Activated T-cell treated with anti-CD3 and anti-CD28 coated beads, Interleukin-2, amount 50 U/mL, for 48 hours (primary cell): ENCODE measurements around the gene P4HTM.

Experiments used
- DNase-seq, 2 experiments: peaks; one replicate each; pipeline ENCODE4 v3.0.0-alpha.2; 2020

Gene P4HTM

DNA sequence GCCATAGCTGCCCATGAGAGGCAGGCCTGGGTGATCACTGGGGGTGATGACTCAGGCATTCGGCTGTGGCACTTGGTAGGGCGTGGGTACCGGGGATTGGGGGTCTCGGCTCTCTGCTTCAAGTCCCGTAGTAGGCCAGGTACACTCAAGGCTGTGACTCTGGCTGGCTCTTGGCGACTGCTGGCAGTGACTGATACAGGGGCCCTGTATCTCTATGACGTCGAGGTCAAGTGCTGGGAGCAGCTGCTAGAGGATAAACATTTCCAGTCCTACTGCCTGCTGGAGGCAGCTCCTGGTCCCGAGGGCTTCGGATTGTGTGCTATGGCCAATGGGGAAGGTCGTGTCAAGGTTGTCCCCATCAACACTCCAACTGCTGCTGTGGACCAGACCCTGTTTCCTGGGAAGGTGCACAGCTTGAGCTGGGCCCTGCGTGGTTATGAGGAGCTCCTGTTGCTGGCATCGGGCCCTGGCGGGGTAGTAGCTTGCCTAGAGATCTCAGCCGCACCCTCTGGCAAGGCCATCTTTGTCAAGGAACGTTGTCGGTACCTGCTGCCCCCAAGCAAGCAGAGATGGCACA lies 22.5 kb downstream of the P4HTM start:
- DNase-seq = no peak

- DNase-seq = no peak
Observed at GRCh38 chr3:49013113-49013737, 23.2 kb downstream of the P4HTM start.

GRCh38 chr3:49013738-49014660 lies 24.0 kb downstream of the P4HTM start:
- DNase-seq = peak; percentile 71

DNA sequence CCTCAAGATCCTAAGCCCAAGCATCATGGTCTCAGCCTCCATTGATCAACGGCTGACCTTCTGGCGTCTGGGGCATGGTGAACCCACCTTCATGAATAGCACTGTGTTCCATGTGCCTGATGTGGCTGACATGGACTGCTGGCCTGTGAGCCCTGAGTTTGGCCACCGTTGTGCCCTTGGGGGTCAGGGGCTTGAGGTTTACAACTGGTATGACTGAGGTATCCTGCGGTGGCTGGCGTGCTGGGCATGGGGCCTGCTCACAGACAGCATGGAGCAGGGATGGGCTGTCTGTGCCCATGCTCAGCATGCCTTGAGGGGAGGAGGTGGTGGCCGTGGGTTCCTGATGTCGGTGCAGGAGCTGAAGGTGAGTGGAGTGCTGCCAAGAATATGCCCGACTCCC lies 25.0 kb downstream of the P4HTM start:
- no peak for DNase-seq

GRCh38 chr3:49015765-49016164 lies 25.7 kb downstream of the P4HTM start:
- no peak for DNase-seq

- no peak for DNase-seq
Observed at GRCh38 chr3:49016414-49017228, 26.6 kb downstream of the P4HTM start.

DNA sequence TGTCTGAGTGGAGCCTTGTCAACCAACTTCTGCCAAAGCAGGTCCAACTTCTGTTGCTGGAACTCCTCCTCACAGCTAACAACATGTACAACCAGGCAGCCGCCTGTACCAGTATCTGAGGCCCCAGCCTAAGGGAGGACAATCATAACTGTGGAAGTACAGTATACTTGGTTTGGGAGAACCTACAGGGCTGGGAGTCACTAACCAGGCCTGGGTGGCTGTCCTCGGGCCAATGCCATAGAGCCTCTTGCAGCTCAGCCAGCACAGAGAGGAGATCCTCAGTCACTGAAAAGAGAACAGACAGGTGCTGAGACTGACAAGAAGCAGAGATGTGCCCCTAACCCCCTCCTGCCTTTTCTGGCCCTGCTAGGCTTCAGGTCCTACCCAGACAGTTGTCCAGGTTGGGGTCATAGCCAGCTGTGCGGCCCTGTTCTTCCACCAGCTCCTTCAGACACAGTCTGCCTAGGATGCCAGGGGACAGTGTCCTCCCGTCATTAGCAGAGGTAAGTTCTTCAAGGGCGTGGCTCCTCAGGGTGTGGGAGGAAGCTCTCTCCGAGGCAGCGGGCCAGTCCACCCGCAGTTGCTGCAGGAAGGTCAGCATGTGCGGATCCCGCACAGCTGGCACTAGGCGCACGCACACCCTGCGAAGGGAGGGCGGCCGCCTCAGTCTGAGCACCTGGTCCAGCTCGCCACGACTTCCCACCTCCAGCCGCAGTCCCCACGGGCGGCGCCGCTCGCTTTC lies 27.4 kb downstream of the P4HTM start:
- peak in 1 of 2 experiments; percentile 44 for DNase-seq

DNA sequence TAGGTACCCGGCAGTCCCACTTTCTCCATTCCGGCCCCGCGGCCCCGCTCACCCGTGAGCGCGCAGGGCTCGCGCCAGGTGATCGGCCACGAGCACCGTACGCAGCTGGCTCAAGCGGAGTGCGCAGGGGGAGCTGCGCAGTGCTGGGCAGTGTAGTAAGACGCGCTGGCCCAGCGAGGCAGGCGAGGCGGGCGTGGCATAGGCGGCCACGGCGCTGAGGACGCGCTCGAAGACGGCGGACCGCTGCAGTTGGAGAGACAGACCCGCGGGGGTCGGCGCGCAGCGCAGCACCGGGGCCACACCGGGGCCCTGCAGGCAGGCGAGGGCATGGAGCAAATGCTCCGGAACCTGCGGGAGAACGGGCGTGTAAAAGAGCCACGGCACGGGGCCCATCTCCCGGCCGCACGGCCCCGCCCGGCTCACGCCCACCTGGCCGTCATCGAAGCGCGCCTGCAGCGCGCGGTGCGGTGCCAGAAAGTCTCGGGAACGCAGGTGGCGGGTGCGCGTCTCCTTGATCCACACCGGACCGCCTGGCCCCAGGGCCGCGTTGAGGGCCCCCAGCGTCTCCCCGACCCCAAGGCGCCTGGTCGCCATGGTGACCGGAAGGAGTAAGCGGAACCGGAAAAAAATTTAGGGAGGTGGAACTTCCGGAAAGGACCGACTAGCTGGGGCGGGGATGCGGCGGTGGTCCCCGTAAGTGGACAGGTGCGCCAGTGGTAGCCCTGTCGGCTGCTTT lies 28.1 kb downstream of the P4HTM start, which contains the start of gene DALRD3:
Gene DALRD3 (minus strand): TSS at position 610 of the 736 bp plus-strand sequence. CDS start 16 bp downstream, at position 594.
- DNase-seq = peak; percentile 76 to 79

- DNase-seq = no peak
Observed at GRCh38 chr3:49018707-49019006, 28.6 kb downstream of the P4HTM start.

DNA sequence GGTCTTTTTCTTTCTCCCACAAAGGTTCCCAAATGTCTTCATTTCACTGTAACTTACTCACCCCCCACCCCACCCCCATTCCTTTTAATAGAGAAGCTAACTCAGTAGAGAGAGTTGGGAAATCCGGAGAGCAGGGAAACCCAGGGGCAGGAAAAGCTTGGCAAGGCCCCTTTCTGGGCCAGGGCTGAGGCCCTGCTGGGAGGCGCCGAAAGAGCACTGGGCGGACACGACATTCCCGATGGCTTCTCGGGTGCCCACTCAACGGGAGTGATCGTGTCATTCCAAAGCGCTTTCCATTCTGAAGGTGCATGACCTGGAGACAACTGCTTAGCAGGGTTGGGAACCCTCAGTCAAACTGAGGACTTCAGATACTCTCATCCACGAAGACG lies 29.9 kb downstream of the P4HTM start:
- DNase-seq = no peak

DNA sequence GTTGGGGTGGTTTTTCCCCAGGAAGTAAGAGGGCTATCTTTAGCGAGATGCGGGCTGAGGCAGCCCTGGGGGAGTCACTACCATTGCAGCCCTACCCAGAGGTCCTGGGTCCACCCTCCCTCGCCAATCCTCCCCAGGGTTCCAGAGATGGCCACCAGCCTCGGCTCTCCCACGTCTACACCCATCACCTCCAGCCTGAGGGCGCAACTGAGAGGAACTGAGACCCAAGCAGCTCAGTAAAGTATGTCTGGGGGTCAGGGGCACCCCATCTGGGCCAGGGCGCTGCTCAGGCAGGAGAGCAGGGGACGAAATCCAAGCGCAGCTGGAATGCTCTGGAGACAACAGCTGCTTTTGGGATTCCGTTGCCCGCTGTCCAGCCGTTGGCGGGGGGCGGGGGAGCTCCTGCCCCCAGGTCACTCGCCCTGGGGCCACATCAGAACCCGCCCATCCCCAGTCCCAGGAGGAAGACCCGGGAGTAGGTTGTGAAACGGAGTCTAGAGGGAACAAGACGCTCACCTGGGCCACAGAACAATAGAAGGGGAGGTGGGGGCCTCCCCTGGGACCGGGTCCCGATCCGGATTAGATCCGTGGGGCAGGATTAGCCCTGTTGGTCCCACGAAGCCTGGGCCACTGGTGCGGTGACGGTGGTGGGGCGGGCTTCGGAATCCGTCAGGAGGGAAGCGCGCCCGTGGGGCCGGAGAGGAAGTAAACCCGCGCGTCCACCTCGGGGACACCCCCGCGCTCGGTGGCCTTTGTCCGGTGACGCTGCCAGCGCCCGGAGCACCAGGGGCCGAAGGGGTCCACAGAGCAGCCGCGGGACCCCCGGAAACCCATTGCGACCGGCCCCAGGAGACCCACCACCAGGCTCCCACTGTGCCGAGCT lies 30.5 kb downstream of the P4HTM start:
- DNase-seq = peak; percentile 54 to 59

GRCh38 chr3:49021213-49021812 lies 31.3 kb downstream of the P4HTM start:
- DNase-seq = peak; percentile 99

- peak; percentile 96 to 97 for DNase-seq
Observed at GRCh38 chr3:49021813-49022687, 32.0 kb downstream of the P4HTM start, which contains the start of gene NDUFAF3. Gene NDUFAF3, plus strand, starts transcription at chr3:49022121. Its CDS starts 24 bp downstream, at chr3:49022145.

- DNase-seq = peak; percentile 60
Observed at GRCh38 chr3:49022688-49023171, 32.7 kb downstream of the P4HTM start.

GRCh38 chr3:49023775-49024174 lies 33.7 kb downstream of the P4HTM start:
- DNase-seq = no peak

- DNase-seq = no peak
Observed at GRCh38 chr3:49024449-49024848, 34.4 kb downstream of the P4HTM start.

- no peak for DNase-seq
Observed at GRCh38 chr3:49025005-49025792, 35.2 kb downstream of the P4HTM start.
